GM18505 (cell line): ENCODE data around the gene CAST.
"Not testable (repeated sequence)": the region's sequence is repeated elsewhere in the genome, so short reads cannot be mapped to it uniquely, and the experiment has no call there.

Source experiments
- ATAC-seq: cut with Tn5 transposase; IDR thresholded peaks from one replicate; pipeline ENCODE4 v1.9.1; 2021; ENCODE audit not compliant: unreplicated experiment
- POLR2A ChIP-seq: IDR thresholded peaks from 4 replicates; pipeline ENCODE4 v1.6.1; 2011; ENCODE audit warnings: borderline replicate concordance; ENCODE audit not compliant: insufficient read depth, insufficient read length; ENCODE audit errors: extremely low read depth

Gene CAST

DNA sequence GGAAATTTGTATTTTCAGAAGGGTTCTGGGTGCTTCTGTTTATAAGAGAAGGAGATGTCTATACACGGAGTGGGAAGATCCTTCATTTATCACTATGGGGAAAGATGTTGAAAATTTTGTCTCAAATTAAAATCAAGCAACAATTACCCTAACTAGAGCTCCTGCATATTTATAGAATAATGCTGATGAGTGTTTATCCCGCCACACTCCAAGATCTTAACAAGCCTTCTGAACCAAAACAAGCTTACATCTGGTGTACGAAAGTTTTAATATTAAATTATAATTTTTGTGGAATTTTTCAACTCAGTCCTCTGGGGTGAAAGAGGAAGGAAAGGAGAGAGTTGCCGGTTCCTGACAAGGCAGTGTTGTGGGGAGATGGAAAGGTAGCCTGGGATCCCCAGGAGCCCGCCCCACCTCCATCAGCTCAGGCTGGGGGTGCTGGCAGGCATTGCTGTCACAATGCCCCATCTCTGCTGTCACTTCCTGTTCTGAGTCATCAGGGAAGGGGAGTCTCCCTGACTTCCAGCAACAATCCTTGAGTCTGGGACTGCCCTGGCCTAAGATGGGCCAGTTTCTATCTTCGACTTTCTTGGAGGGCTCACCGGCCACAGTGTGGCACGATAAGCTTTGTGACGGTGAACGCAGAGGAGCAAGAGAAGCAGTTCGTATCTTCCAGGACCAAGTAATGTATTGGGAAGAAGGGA lies 81.0 kb downstream of the CAST start:
- no peak for TF ChIP-seq POLR2A
- ATAC-seq, result no peak

DNA sequence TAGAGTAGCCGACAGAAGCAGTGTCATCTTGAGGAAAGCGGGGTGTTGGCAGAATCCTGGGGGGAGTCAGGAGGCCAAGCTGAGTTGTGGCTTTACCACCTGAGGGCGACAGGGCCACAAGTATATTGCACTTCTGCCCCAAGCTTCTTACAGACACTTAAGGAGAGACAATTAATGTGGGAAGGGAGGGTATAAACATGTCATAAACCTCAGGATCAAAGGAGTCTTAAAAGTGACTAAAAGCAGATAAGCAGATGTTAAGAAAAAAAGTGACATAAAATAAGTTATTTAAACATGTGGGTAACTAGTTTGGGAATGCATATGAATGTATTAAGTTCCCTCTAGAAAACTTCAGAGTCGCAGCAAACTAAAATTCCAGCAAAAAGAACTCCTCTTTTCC lies 81.6 kb downstream of the CAST start:
- no peak for ATAC-seq
- TF ChIP-seq POLR2A, result no peak

- not testable (repeated sequence) for ATAC-seq
These were observed 82.0 kb downstream of the CAST start for GRCh38 chr5:96744218-96744617.

GRCh38 chr5:96745025-96745424 lies 82.8 kb downstream of the CAST start:
- TF ChIP-seq POLR2A, result no peak
- no peak for ATAC-seq

- TF ChIP-seq POLR2A, result no peak
- no peak for ATAC-seq
These were observed 83.8 kb downstream of the CAST start for GRCh38 chr5:96745844-96746531.

- ATAC-seq, result no peak
- no peak for TF ChIP-seq POLR2A
These were observed 85.5 kb downstream of the CAST start for GRCh38 chr5:96747720-96748119.

GRCh38 chr5:96750110-96750822 lies 88.1 kb downstream of the CAST start:
- TF ChIP-seq POLR2A, result no peak
- no peak for ATAC-seq

DNA sequence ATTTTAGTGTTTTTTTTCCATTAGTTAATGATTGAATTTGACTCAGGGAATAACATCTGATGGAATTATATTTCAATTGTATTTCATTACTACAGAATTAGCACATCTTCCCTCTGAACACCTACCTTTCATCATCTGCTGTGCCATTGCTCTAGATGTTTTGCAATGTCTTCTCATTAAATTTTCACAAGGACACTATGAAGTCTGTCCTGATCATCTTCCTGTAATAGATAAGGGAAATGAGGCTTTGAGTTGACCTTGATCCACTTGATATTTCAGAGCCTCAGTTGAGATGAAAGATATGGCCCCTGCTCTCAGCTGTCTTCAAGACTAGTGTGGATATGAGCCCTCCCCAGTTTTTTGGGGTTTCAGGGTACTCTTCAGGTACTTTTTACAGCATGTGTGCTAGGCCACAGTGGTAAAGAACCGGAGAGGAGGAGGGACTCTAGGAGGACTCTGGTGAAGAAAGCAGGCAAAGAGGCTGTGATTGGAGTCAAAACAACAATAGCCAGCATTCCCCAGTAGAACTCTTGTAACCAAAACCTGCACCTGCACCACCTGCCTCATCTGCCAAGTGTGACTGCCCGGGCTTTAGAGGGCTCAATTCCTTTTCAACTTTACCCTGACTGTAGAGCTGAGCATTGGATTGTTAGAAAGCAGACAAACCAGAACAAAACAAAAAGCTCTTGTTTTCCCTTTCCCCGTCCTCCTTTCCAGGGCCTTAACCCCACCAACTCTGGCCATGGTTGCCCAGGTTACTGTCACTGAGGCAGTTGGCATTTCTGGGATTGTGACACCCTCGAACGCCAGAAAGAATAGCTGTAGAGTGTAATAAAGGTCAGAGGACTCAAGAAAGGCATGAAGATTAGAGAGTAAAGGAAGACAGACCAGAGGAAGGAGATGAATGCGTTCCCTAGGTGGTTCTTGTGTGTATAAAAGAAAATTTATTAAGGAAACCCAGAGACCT lies 89.3 kb downstream of the CAST start:
- TF ChIP-seq POLR2A, result no peak
- no peak for ATAC-seq

DNA sequence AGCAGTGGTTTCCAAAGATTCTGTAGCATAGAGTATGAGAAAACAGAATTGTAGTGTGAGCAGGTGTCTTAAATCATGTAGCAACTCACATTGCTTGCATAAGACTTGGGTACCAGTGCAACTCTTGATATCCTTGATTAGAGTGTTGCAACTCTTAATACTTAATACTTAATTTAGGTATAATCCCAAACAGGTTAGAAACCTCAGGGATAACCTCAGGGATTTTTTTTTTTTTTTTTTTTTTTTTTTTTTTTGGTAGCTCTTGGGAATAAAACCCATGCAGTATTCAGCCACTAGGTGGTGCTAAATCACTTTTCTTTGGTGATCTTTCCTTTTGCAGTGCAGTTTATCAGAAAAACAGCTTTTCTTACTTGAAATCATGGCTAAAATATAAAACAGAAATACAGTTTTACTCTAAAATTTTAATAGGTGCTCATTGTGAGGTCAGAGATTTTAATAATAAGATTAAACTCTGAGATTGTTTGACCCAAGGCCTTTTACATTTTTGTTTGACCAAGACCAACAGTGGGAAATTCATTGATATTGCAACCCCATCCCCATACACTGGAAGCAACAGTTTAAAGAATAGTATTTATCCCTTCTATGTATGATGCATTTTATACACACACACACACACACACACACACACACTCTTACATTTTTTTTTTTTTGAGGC lies 90.3 kb downstream of the CAST start:
- no peak for TF ChIP-seq POLR2A
- ATAC-seq, result no peak

DNA sequence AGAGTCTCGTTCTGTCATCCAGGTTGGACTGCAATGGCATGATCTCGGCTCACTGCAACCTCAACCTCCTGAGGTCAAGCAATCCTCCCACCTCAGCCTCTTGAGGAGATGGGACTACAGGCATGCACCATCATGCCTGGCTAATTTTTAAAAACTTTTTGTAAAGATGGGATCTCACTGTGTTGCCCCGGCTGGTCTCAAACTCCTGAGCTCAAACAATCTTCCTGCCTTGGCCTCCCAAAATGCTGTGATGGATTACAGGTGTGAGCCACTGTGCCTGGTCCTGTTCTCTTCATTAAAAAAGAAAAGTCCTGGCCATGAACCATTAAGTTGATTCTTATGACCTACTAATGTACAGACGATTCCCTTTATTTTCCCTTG lies 90.8 kb downstream of the CAST start:
- no peak for TF ChIP-seq POLR2A
- no peak for ATAC-seq

DNA sequence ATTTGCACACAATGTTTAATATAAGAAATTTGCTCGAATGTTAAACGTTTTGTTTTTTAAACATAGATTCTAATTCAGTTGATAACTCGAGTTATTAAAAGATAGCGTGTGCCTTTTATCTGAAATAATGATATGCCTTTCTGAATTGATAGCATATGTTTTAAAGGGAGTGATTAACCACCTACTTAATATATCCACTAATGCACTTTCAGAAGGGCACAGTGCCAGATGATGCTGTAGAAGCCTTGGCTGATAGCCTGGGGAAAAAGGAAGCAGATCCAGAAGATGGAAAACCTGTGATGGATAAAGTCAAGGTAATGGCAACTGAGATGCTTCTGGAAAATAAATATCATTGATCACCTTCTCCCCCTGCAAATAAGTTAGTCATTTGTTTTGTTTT lies 91.7 kb downstream of the CAST start:
- no peak for TF ChIP-seq POLR2A
- ATAC-seq, result no peak

DNA sequence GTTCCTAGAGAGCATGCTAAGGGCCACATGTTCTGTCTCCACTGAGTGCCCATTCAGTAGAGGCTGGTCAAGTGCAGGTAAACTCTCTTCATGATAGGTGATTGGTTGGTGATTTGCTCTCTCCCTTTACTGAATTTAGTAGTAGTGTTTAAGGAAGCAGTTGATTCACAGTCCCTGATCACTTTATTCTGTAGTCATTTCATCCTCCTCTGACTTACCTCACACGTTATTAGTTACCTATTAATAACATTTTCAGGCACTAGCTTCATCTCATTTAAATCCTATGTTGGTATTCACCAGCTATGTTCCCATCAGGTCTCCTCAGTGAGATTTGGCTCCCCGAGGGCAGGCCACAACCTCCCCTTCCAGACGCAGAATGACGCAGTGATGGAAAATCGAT lies 93.7 kb downstream of the CAST start:
- no peak for ATAC-seq
- no peak for TF ChIP-seq POLR2A

DNA sequence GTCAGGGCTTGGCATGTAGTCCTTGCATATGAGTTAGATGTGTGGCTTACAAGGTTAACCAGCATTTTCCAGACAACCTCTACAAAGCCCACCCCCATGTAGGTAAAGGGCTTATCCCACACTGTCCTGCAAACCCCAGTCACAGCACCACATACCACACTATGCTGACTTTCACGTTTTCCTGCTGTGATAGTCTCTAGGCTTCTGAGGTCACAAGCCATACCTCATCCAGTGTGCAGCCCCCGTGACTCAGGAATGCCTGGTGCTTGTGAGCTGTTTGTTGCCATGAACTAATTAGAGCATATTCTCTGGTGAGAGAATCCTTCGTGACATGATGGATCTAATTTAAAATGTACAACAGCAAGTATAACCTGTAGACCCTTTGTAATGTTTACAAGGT lies 94.8 kb downstream of the CAST start:
- no peak for ATAC-seq
- no peak for TF ChIP-seq POLR2A

DNA sequence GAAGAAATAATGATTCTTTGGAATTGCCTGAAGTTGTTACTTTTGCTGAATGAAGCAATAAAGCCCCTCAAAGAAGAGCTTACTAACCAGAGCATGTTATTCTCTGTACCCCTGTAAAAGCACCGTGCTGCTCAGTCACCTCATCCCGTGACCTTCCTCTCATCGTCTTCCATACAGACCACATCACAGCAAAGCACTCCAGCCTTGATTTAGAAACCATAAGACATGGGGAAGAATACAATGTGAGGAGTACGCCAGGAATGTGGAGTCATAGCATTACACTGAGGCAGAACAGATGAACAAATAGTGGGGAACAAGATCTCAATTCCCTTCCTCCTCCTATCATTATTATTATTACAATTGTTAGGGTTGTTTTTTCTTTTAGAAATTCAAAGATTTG lies 96.4 kb downstream of the CAST start:
- no peak for TF ChIP-seq POLR2A
- ATAC-seq, result no peak
